Keratinocyte (primary cell): ENCODE measurements around the gene SLC2A5. TPM values are rescaled to one million over a fixed set of nuclear protein-coding genes. Genes with fewer than 3 reads are reported as not detected.

Experiments
- DNase-seq: peaks from one replicate; pipeline ENCODE4 v3.0.0-alpha.2; 2011; ENCODE audit warnings: low read depth, missing footprints, low spot score
- FAIRE-seq: peaks from 2 replicates; lab custom pipeline; 2011; peaks lifted over from hg19 to GRCh38; lab: Jason Lieb, UNC
- H2AFZ ChIP-seq: 2 replicates; pipeline ENCODE4 v1.6.0; 2012; ENCODE audit warnings: low read length, control low read depth, inconsistent platforms; ENCODE audit not compliant: control insufficient read depth
- H3K27ac ChIP-seq: 2 replicates; pipeline ENCODE4 v1.5.1; 2011; ENCODE audit warnings: low read length; ENCODE audit not compliant: control insufficient read depth, insufficient read depth
- H3K27me3 ChIP-seq: 3 replicates; pipeline ENCODE4 v1.6.0; 2011; ENCODE audit warnings: low read length; ENCODE audit not compliant: control insufficient read depth, insufficient read depth; ENCODE audit errors: extremely low read depth
- H3K36me3 ChIP-seq, 2 experiments: 2 replicates in 1 of 2; 3 replicates in 1 of 2; pipeline ENCODE4 v1.5.1; 2011; ENCODE audit warnings: low read length in 2 of 2, mild to moderate bottlenecking in 1 of 2; ENCODE audit not compliant: control insufficient read depth in 2 of 2, insufficient read depth in 2 of 2; ENCODE audit errors: extremely low read depth in 1 of 2
- H3K4me1 ChIP-seq: 3 replicates; pipeline ENCODE4 v1.5.1; 2011; ENCODE audit warnings: low read length; ENCODE audit not compliant: control insufficient read depth, insufficient read depth; ENCODE audit errors: extremely low read depth
- H3K4me2 ChIP-seq: 3 replicates; pipeline ENCODE4 v1.6.0; 2011; ENCODE audit warnings: low read depth, low read length; ENCODE audit not compliant: control insufficient read depth, insufficient read depth; ENCODE audit errors: extremely low read depth
- H3K4me3 ChIP-seq, 3 experiments: fragments of 200-600 bp in 1 of 3; sonication (generic) in 1 of 3; 2 replicates in 2 of 3; 3 replicates in 1 of 3; pipeline ENCODE4 v1.5.1; 2011 to 2016; ENCODE audit warnings: low read length in 3 of 3, mild to moderate bottlenecking in 3 of 3, control low read depth in 2 of 3, inconsistent platforms in 1 of 3, low read depth in 1 of 3, mixed read lengths in 1 of 3, mixed run types in 1 of 3, moderate library complexity in 1 of 3; ENCODE audit not compliant: control insufficient read depth in 2 of 3, insufficient read depth in 2 of 3; ENCODE audit errors: extremely low read depth in 1 of 3
- H3K79me2 ChIP-seq: 2 replicates; pipeline ENCODE4 v1.6.0; 2012; ENCODE audit warnings: low read length; ENCODE audit not compliant: control insufficient read depth, insufficient read depth
- H3K9ac ChIP-seq: 3 replicates; pipeline ENCODE4 v1.6.0; 2011; ENCODE audit warnings: low read length; ENCODE audit not compliant: control insufficient read depth, insufficient read depth; ENCODE audit errors: extremely low read depth
- H3K9me1 ChIP-seq: 3 replicates; pipeline ENCODE4 v1.6.0; 2011; ENCODE audit warnings: low read length; ENCODE audit not compliant: control insufficient read depth, insufficient read depth; ENCODE audit errors: extremely low read depth
- H3K9me3 ChIP-seq: 2 replicates; pipeline ENCODE4 v1.5.1; 2012; ENCODE audit warnings: low read depth, low read length; ENCODE audit not compliant: control insufficient read depth
- H4K20me1 ChIP-seq: 3 replicates; pipeline ENCODE4 v1.6.0; 2011; ENCODE audit warnings: low read length; ENCODE audit not compliant: control insufficient read depth, insufficient read depth; ENCODE audit errors: extremely low read depth
- EZH2 ChIP-seq: IDR thresholded peaks from one replicate; pipeline ENCODE4 v1.6.1; 2012; ENCODE audit warnings: inconsistent platforms, mild to moderate bottlenecking, low read length, moderate library complexity
- dilution Hi-C: fragments of 300-500 bp; cut with MboI; formaldehyde crosslinking; loops from one replicate; pipeline ENCODE4 v1.7.0; 2020; ENCODE audit warnings: low sequenced_read_pairs; ENCODE audit not compliant: extremely low pct_ligation_motif_present
- polyA plus RNA-seq, 5 experiments: library from polyadenylated mRNA; depleted of rRNA in 3 of 5; stranded (reverse) in 3 of 5; stranded (forward) in 1 of 5; unstranded in 1 of 5; fragments of >200 nt; gene quantifications; 1 replicate in 1 of 5; 2 replicates in 3 of 5; 3 replicates in 1 of 5; pipeline versions ENCODE4 v1.2.1 to v1.2.3, GENCODE V29; 2011 to 2012; ENCODE audit warnings: missing spikeins in 2 of 5, low read depth in 1 of 5, low replicate concordance in 1 of 5
- TF ChIP-seq, protein P1 (sequence below), 3 experiments: IDR thresholded peaks in 1 of 3; conservative IDR thresholded peaks in 1 of 3; optimal IDR thresholded peaks in 1 of 3; 2 replicates in 2 of 3; 3 replicates in 1 of 3; pipeline versions ENCODE3 to v1.5.1; 2011; ENCODE audit warnings: low read length in 3 of 3, mild to moderate bottlenecking in 3 of 3, moderate library complexity in 2 of 3, control low read depth in 1 of 3, inconsistent platforms in 1 of 3; ENCODE audit not compliant: insufficient read depth in 2 of 3; ENCODE audit errors: extremely low read depth in 1 of 3

SLC2A5 gene
- polyA plus RNA-seq, 1 donor (not counting 4 experiments of a cell fraction or from before 2014, with no cell fraction given), result 0.77 TPM

DNA sequence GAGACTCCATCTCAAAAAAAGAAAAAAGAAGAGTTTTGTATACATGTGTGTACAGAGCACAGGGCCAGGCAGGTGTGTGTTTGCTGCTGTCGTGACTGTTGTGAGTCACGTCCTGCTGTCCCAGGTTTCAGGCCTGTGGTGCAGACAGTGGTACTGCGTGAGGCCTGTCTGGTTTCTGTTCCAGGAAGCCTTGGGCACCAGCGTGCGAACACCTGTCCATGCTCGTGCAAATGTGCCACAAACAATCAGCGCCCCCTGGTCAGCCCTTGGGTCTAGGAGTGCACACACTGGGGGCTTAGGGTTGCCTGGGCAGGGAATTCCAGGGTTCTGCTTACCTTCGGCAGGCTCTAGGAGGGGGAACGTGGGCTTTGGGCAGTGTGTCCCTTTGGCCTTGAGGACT, 42.5 kb upstream of the SLC2A5 start:
- dilution Hi-C loops, result no loop called here
- DNase-seq (no peak), FAIRE-seq (no peak)
- Histone ChIP-seq H3K27ac (peak overlapping the region; percentile 50), H3K4me2 (no peak overlapping the region), H3K4me1 (peaks cover 43% of the 10 kb centered on the region), H3K9me1 (no peaks in the 10 kb centered on the region), H3K36me3 (peaks cover 1 to 3% of the 10 kb centered on the region in 2 experiments), H3K4me3 (no peak overlapping the region), H3K9ac (peak overlapping the region; percentile 25), H3K79me2 (no peaks in the 10 kb centered on the region), H3K9me3 (no peaks in the 10 kb centered on the region), H2AFZ (no peak overlapping the region), H3K27me3 (no peaks in the 10 kb centered on the region), H4K20me1 (no peaks in the 10 kb centered on the region)
- TF ChIP-seq EZH2, result no peak
- TF ChIP-seq, protein P1, sequence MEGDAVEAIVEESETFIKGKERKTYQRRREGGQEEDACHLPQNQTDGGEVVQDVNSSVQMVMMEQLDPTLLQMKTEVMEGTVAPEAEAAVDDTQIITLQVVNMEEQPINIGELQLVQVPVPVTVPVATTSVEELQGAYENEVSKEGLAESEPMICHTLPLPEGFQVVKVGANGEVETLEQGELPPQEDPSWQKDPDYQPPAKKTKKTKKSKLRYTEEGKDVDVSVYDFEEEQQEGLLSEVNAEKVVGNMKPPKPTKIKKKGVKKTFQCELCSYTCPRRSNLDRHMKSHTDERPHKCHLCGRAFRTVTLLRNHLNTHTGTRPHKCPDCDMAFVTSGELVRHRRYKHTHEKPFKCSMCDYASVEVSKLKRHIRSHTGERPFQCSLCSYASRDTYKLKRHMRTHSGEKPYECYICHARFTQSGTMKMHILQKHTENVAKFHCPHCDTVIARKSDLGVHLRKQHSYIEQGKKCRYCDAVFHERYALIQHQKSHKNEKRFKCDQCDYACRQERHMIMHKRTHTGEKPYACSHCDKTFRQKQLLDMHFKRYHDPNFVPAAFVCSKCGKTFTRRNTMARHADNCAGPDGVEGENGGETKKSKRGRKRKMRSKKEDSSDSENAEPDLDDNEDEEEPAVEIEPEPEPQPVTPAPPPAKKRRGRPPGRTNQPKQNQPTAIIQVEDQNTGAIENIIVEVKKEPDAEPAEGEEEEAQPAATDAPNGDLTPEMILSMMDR (optimal IDR thresholded peaks at IDR 0.05 in 1 of 3, IDR thresholded peaks at IDR 0.05 in 1 of 3, conservative IDR thresholded peaks at IDR 0.05 in 1 of 3; ENCODE audit: extremely low read depth in 1 of 3, insufficient read depth in 2 of 3, low read length in 3 of 3), result no peak

DNA sequence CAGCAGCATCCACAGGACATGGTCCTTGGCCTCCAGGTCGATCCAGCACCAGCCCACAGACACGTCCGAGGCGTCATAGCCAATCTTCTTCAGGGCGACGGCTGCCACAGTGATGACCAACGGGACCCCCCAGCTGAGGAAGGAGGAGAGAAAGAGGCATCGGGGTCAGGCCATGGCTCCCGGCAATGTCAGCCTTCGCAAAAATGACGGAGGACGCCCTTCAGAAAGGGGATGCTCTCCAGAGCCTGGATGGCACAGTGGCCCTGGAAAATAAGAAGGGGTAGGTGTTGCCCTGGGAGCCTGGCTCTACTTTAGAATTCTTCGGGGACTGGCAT, 41.9 kb upstream of the SLC2A5 start:
- Histone ChIP-seq H3K9ac (peak overlapping the region; percentile 15), H3K4me1 (peaks cover 43% of the 10 kb centered on the region), H3K9me1 (no peaks in the 10 kb centered on the region), H3K4me3 (no peak overlapping the region), H2AFZ (no peak overlapping the region), H3K27me3 (no peaks in the 10 kb centered on the region), H3K9me3 (no peaks in the 10 kb centered on the region), H3K79me2 (no peaks in the 10 kb centered on the region), H3K27ac (peak overlapping the region; percentile 36), H3K36me3 (peaks cover 1 to 3% of the 10 kb centered on the region in 2 experiments), H3K4me2 (no peak overlapping the region), H4K20me1 (no peaks in the 10 kb centered on the region)
- TF ChIP-seq, protein P1 (optimal IDR thresholded peaks at IDR 0.05 in 1 of 3, IDR thresholded peaks at IDR 0.05 in 1 of 3, conservative IDR thresholded peaks at IDR 0.05 in 1 of 3; ENCODE audit: extremely low read depth in 1 of 3, insufficient read depth in 2 of 3, low read length in 3 of 3), result no peak
- TF ChIP-seq EZH2, result no peak
- FAIRE-seq (no peak), DNase-seq (no peak)
- dilution Hi-C loops, result no loop called here
